Immature natural killer cell (primary cell): ENCODE measurements around the gene DNAJC25. TPM values are rescaled to one million over a fixed set of nuclear protein-coding genes. Genes with fewer than 3 reads are reported as not detected.

Source experiments
- DNase-seq, 3 donors: peaks; one replicate each; pipeline ENCODE4 v3.0.0; 2022; ENCODE audit warnings: mixed read lengths in 1 of 3
- H3K27ac Mint-ChIP-seq, 6 donors: one replicate each; pipeline ENCODE4 v1.8.0; 2020; ENCODE audit warnings: mixed read lengths in 6 of 6, mild to moderate bottlenecking in 5 of 6, inconsistent platforms in 4 of 6, moderate library complexity in 3 of 6
- H3K27me3 Mint-ChIP-seq, 3 donors: one replicate each; pipeline ENCODE4 v1.8.0; 2020 to 2021; ENCODE audit warnings: low read depth in 3 of 3, mild to moderate bottlenecking in 3 of 3, mixed read lengths in 3 of 3, moderate library complexity in 3 of 3, inconsistent platforms in 1 of 3
- H3K36me3 Mint-ChIP-seq, 3 donors: one replicate each; pipeline ENCODE4 v1.8.0; 2020; ENCODE audit warnings: mixed read lengths in 3 of 3, inconsistent platforms in 2 of 3, mild to moderate bottlenecking in 2 of 3
- H3K4me1 Mint-ChIP-seq, 2 donors: one replicate each; pipeline ENCODE4 v1.8.0; 2020; ENCODE audit warnings: inconsistent platforms in 2 of 2, mild to moderate bottlenecking in 2 of 2, mixed read lengths in 2 of 2, moderate library complexity in 1 of 2
- H3K4me3 Mint-ChIP-seq, 5 donors: one replicate each; pipeline ENCODE4 v1.8.0; 2020; ENCODE audit warnings: mild to moderate bottlenecking in 5 of 5, mixed read lengths in 5 of 5, inconsistent platforms in 3 of 5, moderate library complexity in 3 of 5
- H3K9me3 Mint-ChIP-seq, 6 donors: one replicate each; pipeline ENCODE4 v1.8.0; 2020; ENCODE audit warnings: mild to moderate bottlenecking in 6 of 6, mixed read lengths in 6 of 6, inconsistent platforms in 4 of 6, moderate library complexity in 3 of 6
- polyA plus RNA-seq, 3 donors: library from polyadenylated mRNA; unstranded; fragments of 300-500 nt; fragmentation: Illumina TruSeq; gene quantifications; one replicate each; pipeline ENCODE4 v1.2.3, GENCODE V29; 2021

The DNAJC25 gene
- polyA plus RNA-seq, 3 donors from 2014 or later: 2.1 to 7.7 (median 2.6) TPM

- Mint-ChIP-seq H3K4me3 (peak overlapping the region in 4 of 5 donors; percentile 18 to 96 (median 58)), H3K9me3 (no peaks in the 10 kb centered on the region), H3K36me3 (no peaks in the 10 kb centered on the region), H3K27ac (peak overlapping the region in 2 of 6 donors; percentile 4 to 89), H3K4me1 (peaks cover 34 to 54% of the 10 kb centered on the region in 2 donors), H3K27me3 (peaks cover 5 to 10% (median 5%) of the 10 kb centered on the region in 3 donors)
- no peak for DNase-seq
Measured at GRCh38 chr9:111633389-111633736, 2.2 kb downstream of the DNAJC25 start.

GRCh38 chr9:111634860-111635259 is 3.7 kb downstream of the DNAJC25 start:
- Mint-ChIP-seq H3K4me1 (peaks cover 34 to 54% of the 10 kb centered on the region in 2 donors), H3K27me3 (peaks cover 5 to 10% (median 5%) of the 10 kb centered on the region in 3 donors), H3K9me3 (no peaks in the 10 kb centered on the region), H3K4me3 (no peak overlapping the region), H3K27ac (no peak overlapping the region), H3K36me3 (no peaks in the 10 kb centered on the region)
- no peak for DNase-seq

GRCh38 chr9:111637421-111637950 is 6.4 kb downstream of the DNAJC25 start:
- Mint-ChIP-seq H3K36me3 (no peaks in the 10 kb centered on the region), H3K4me3 (no peak overlapping the region), H3K27ac (no peak overlapping the region), H3K4me1 (peaks cover 17 to 35% of the 10 kb centered on the region in 2 donors), H3K9me3 (no peaks in the 10 kb centered on the region), H3K27me3 (peaks cover 0 to 5% (median 2%) of the 10 kb centered on the region in 3 donors)
- DNase-seq: no peak

GRCh38 chr9:111644195-111644772 is 13.2 kb downstream of the DNAJC25 start:
- H3K4me1 Mint-ChIP-seq: no peaks in the 10 kb centered on the region
- no peak overlapping the region for H3K4me3 Mint-ChIP-seq
- DNase-seq: no peak
- peaks cover 2 to 17% (median 4%) of the 10 kb centered on the region in 3 donors for H3K36me3 Mint-ChIP-seq
- H3K27ac Mint-ChIP-seq: no peak overlapping the region
- H3K27me3 Mint-ChIP-seq: no peaks in the 10 kb centered on the region
- H3K9me3 Mint-ChIP-seq: no peaks in the 10 kb centered on the region

- H3K36me3 Mint-ChIP-seq: peaks cover 7 to 23% (median 9%) of the 10 kb centered on the region in 3 donors
- no peak for DNase-seq
- H3K9me3 Mint-ChIP-seq: no peaks in the 10 kb centered on the region
- H3K27ac Mint-ChIP-seq: no peak overlapping the region
- H3K4me1 Mint-ChIP-seq: no peaks in the 10 kb centered on the region
- no peak overlapping the region for H3K4me3 Mint-ChIP-seq
- no peaks in the 10 kb centered on the region for H3K27me3 Mint-ChIP-seq
Measured at GRCh38 chr9:111645806-111646205, 14.7 kb downstream of the DNAJC25 start.

- Mint-ChIP-seq H3K36me3 (peaks cover 7 to 23% (median 9%) of the 10 kb centered on the region in 3 donors), H3K27ac (no peak overlapping the region), H3K4me1 (no peaks in the 10 kb centered on the region), H3K27me3 (no peaks in the 10 kb centered on the region), H3K4me3 (no peak overlapping the region), H3K9me3 (no peaks in the 10 kb centered on the region)
- DNase-seq: no peak
Measured at GRCh38 chr9:111646417-111646816, 15.3 kb downstream of the DNAJC25 start.

- peaks cover 9 to 26% (median 10%) of the 10 kb centered on the region in 3 donors for H3K36me3 Mint-ChIP-seq
- H3K27me3 Mint-ChIP-seq: no peaks in the 10 kb centered on the region
- H3K4me3 Mint-ChIP-seq: no peak overlapping the region
- no peak for DNase-seq
- H3K4me1 Mint-ChIP-seq: no peaks in the 10 kb centered on the region
- H3K27ac Mint-ChIP-seq: no peak overlapping the region
- no peaks in the 10 kb centered on the region for H3K9me3 Mint-ChIP-seq
Measured at GRCh38 chr9:111648066-111648465, 16.9 kb downstream of the DNAJC25 start.

GRCh38 chr9:111649016-111649415 is 17.9 kb downstream of the DNAJC25 start:
- Mint-ChIP-seq H3K4me1 (no peaks in the 10 kb centered on the region), H3K4me3 (no peak overlapping the region), H3K27ac (no peak overlapping the region), H3K36me3 (peaks cover 9 to 32% (median 15%) of the 10 kb centered on the region in 3 donors), H3K27me3 (no peaks in the 10 kb centered on the region), H3K9me3 (no peaks in the 10 kb centered on the region)
- DNase-seq: no peak

- H3K27ac Mint-ChIP-seq: peak overlapping the region in 1 of 6 donors; percentile 17
- H3K27me3 Mint-ChIP-seq: peaks cover 0 to 4% (median 2%) of the 10 kb centered on the region in 3 donors
- no peaks in the 10 kb centered on the region for H3K9me3 Mint-ChIP-seq
- H3K4me3 Mint-ChIP-seq: no peak overlapping the region
- no peak for DNase-seq
- H3K4me1 Mint-ChIP-seq: peaks cover 7 to 9% of the 10 kb centered on the region in 2 donors
- peaks cover 0 to 19% (median 11%) of the 10 kb centered on the region in 3 donors for H3K36me3 Mint-ChIP-seq
Measured at GRCh38 chr9:111657051-111657450, 25.9 kb downstream of the DNAJC25 start.

GRCh38 chr9:111658943-111659342 is 27.8 kb downstream of the DNAJC25 start:
- Mint-ChIP-seq H3K36me3 (peaks cover 0 to 11% (median 3%) of the 10 kb centered on the region in 3 donors), H3K27ac (no peak overlapping the region), H3K4me1 (peaks cover 23 to 27% of the 10 kb centered on the region in 2 donors), H3K4me3 (no peak overlapping the region), H3K9me3 (no peaks in the 10 kb centered on the region), H3K27me3 (peaks cover 0 to 4% (median 2%) of the 10 kb centered on the region in 3 donors)
- no peak for DNase-seq

- H3K4me1 Mint-ChIP-seq: peaks cover 23 to 31% of the 10 kb centered on the region in 2 donors
- no peaks in the 10 kb centered on the region for H3K9me3 Mint-ChIP-seq
- H3K27me3 Mint-ChIP-seq: peaks cover 0 to 4% (median 2%) of the 10 kb centered on the region in 3 donors
- H3K36me3 Mint-ChIP-seq: peaks cover 0 to 8% (median 3%) of the 10 kb centered on the region in 3 donors
- DNase-seq: no peak
- H3K27ac Mint-ChIP-seq: no peak overlapping the region
- H3K4me3 Mint-ChIP-seq: peak overlapping the region in 1 of 5 donors; percentile 84
Measured at GRCh38 chr9:111659691-111660090, 28.6 kb downstream of the DNAJC25 start.

GRCh38 chr9:111661150-111661801 is 30.1 kb downstream of the DNAJC25 start, which contains the start of gene GNG10:
GNG10 (plus strand) TSS chr9:111661605; CDS start chr9:111661635, 30 bp downstream.
- peak; percentile 61 to 67 (median 62) for DNase-seq
- H3K9me3 Mint-ChIP-seq: no peaks in the 10 kb centered on the region
- peak within 1 kb of the TSS; percentile 94 to 98 (median 97) for H3K4me3 Mint-ChIP-seq
- H3K27ac Mint-ChIP-seq: peak within 1 kb of the TSS; percentile 78 to 95 (median 89)
- H3K27me3 Mint-ChIP-seq: peaks cover 0 to 4% (median 2%) of the 10 kb centered on the region in 3 donors
- peaks cover 25 to 39% of the 10 kb centered on the region in 2 donors for H3K4me1 Mint-ChIP-seq
- H3K36me3 Mint-ChIP-seq: no peaks in the 10 kb centered on the region

GRCh38 chr9:111661802-111662521 is 30.8 kb downstream of the DNAJC25 start:
- Mint-ChIP-seq H3K4me3 (peak overlapping the region; percentile 94 to 98 (median 97)), H3K36me3 (no peaks in the 10 kb centered on the region), H3K27ac (peak overlapping the region; percentile 78 to 95 (median 89)), H3K9me3 (no peaks in the 10 kb centered on the region), H3K4me1 (peaks cover 25 to 39% of the 10 kb centered on the region in 2 donors), H3K27me3 (peaks cover 0 to 4% (median 2%) of the 10 kb centered on the region in 3 donors)
- peak; percentile 28 to 35 (median 29) for DNase-seq
